NCI-H774 (cell line): Measurements from ENCODE around the gene ABR.

Experiments used
- DNase-seq: peaks from one replicate; lab custom pipeline; 2025; lab: John Stamatoyannopoulos, UW

Gene ABR

GRCh38 chr17:958712-959451 is 220.9 kb downstream of the ABR start:
- no peak for DNase-seq

DNA sequence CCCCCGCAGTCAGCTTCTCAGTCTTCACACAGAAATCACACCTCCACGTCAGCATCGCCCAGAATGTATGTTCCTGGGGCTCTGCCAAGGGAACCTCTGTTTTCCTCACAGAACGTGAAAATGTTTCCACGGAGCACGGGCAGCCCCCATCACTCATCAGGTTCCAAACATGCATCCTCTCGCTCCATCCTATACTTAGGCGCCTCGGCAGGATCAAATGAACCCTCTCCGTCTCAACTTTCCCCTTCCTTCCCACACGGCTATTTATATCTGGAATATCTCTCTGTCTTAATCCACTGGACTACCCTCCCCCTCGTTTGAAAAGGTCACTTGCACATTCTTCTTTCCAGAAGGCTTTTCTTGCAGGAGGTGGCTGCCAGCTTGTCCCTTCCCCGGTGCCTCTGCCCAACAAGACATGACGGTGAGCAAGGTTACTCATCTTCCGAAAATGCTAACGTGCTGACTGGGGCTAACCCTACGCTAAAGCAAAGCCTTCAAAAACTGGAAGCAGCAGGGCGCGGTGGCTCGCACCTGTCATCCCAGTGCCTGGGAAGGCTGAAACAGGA is 221.8 kb downstream of the ABR start:
- no peak for DNase-seq

DNA sequence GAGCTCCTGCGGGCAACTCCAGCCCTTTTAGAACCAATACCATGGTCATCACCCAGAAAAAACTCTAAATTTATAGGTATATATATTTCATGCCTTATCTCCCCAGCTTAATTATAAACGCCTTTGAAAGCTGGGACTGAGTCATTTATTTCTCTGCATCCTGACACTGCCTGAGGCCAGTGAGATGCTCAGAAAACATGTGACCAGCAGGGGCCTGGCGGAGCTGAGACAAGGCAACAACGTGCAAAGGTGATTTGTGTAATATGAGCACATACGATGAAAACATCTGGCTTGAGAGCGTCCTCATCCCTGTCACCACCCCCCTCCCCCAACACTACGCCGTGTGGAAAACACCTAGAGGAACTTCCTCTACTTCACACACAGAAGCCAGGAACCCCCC is 222.9 kb downstream of the ABR start:
- DNase-seq = no peak

DNA sequence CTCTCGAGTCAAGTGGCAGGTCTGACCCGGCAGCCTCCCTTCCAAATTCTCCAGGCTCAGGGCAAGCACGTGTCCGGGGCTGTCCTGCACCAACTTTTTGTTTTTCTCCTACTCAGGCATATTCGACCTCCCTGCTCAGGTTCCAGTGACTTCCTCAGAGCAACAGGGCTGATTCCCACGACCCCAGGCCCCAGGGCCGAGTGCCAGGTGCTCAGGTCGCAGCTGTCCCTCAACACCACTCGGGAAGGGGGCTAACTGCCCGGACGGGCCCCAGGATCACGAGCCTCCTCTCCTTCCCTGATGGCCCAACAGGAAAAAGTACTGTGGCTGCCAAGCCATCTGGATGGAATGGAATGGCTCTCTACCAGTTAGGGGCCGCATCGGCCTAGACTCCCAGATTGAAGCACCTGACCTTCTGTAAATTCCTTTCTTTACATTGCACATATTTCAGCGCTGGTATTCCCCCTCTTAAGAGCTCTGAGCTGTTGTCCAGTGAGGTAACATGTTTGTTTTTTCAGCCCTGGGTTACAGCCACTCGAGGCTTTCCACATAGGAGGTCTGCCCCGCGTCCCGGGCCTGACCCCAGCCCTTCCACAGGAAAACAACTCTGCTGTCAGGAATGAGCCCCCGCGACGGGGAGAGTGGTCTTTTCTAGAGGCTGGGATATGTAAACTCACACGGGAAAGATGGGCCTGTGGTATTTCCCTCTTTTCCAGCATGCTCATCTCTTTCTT is 225.2 kb downstream of the ABR start:
- DNase-seq = no peak

DNA sequence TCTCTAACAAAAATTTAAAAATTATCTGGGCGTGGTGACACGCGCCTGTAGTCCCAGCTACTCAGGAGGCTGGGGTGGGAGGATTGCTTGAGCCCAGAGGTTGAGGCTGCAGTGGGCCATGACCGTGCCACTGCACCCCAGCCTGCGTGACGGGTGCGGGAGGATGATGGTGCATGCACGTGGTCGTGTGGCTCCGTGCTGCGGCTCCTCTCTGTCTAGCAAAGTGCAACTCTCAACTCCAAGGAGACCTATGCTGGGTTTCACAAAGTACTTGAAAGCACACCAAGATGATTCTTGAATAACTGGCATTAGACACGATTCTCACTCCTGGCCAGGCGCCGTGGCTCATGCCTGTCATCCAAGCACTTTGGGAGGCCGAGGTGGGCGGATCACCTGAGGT is 226.0 kb downstream of the ABR start:
- no peak for DNase-seq
